HG02588 (cell line): ENCODE data around the gene BRME1.

Experiments
- ATAC-seq: cut with Tn5 transposase; IDR thresholded peaks from one replicate; pipeline ENCODE4 v1.9.1; 2021; ENCODE audit warnings: mild to moderate bottlenecking, moderate library complexity; ENCODE audit not compliant: unreplicated experiment

Gene BRME1

DNA sequence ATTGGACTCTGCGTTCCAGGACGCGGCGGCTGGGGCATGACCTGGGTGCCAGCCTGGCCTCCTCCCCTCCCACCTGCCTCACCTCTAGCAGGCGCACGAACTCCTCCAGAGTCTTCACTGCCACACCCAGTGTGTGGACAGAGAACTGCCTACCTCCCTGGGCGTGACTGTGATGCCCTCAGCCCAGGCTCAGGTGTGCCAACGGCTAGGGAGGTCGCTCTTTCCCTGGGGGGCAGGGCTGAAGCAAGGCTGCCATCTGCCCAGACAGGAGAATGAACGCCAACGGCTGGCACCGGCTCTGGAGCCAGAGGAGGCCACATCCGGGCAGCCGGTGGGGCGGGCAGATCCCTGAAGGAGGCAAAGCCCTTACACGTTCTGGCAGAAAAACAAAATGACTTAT is 17.6 kb downstream of the BRME1 start:
- ATAC-seq: no peak

DNA sequence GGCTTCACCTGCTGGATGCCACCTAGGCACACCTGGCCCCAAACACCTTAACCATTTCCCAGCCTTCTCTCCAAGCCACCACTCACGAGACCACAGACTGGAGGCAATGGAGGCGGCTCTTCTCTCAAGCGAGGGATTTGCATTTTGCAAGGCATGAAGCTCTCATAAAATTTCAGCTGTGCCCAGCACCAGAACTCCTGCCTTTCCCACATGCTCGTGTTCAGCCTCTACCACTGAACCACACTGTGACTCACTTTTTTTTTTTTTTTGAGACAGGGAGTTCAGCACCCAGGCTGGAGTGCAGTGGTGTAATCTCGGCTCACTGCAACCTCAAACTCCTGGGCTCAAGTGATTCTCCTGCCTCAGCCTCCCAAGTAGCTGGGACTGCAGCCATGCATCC is 18.4 kb downstream of the BRME1 start:
- no peak for ATAC-seq

DNA sequence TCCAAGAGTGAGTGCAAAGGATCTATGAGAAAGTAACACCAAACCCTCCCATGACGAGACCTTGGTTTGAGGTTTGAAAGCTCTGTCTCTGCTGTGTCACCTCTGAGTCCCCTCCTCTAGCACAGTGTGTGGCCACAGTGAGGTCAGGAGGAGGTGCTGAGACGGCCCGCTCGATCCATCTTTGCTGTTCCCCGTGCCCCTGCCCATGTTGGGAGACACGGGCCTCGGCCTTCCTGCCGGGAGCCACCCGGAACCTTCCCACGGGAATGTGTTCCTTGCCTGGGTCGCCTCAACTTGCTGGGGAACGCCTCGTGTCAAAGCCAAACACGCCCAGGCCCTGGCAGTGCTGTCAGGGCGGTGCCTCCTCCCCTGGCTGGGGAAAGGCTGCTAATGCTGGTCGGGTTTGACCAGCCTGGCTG is 18.9 kb downstream of the BRME1 start:
- ATAC-seq: no peak

DNA sequence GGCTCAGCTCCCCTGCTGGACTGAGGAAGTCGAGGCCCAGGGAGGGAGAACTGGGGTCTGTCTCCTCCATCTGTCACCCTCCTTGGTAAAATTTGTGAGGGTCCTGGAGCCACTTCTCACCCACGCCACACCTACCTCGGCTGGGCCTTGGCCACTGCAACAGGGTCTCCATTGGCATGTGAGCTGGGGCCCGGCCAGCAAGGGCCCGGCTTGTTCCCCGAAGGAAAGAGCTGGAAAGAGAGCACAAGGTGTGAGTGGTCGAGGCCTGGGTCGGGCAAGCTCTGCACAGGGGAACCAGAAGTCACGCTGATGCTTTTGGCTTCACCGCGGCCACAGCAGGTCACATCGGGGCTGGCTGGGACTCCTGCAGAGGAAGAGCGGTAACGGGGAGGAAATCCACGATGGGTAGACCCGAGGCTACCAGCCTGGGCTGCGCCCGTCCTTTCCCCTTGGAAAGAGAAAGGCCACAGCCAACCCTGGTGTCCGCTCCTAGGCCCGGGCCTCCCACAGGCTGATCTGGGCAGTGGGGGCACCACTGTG is 20.0 kb downstream of the BRME1 start:
- ATAC-seq: no peak

DNA sequence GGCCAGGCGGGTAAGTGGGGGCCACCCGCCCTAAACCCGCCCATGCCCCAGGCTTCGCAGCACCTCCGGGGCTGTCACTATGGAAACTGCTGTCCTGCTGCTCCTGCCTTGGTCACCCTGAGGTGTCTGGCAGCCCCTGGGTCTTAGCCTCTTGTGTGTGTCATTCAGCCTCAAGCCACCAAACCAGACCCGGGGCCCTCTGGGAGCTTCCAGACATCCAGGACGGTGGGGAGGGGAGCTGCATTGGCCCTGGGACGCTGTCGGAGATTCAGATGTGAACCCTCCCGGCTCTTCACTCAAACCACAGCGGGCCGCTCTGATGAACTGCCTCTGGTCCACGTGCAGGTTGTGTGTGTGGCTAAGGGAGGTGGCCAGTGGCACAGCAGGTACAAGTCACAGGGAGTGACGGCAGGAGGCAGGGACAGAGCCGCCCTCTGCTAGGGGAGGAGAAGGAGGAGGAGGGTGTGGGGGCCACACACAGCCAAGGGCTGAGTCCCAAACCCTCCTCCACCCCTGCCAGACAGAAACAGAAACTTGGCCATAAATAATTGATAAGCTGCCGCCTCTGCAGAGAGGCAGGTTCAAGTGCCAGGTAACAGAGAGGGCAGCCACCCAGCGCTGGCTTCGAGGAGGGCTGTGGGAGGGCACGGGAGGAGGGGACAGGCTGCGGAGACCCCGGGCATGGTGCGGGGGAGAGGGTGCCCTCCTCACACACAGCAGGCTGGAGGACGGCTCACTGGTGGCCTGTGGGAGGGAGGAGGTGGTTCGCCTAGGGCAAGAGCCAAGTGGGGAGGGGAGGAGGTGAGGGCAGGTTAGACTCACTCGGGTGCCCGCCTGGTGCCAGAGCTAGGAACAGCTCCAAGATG is 21.0 kb downstream of the BRME1 start:
- ATAC-seq: no peak

DNA sequence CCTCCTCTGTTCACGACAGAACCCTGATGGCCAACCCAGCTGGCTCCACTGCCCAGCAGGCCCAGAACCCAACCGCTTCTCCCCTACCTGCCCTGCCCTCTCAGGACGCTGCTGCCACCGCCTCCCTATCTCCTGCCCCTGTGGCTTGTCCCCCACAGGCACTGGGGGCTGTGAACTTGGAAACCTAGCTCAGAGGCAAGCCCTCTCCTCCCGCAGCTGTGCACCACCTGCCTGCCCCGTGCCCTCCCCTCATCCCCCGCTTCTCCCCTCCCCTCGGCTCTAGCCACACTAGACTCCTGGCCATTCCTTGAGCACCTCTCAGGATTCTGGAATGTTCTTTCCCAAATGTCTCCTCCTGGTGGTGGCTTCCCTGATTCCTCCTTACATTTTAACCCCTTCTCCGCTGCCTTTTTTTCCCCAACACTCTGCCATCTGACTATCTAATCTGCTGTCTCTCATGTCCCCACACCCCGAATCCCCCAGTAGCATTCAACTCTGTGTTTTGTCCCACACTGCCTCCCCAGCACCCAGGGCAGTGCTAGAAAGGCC is 22.3 kb downstream of the BRME1 start:
- ATAC-seq: no peak

DNA sequence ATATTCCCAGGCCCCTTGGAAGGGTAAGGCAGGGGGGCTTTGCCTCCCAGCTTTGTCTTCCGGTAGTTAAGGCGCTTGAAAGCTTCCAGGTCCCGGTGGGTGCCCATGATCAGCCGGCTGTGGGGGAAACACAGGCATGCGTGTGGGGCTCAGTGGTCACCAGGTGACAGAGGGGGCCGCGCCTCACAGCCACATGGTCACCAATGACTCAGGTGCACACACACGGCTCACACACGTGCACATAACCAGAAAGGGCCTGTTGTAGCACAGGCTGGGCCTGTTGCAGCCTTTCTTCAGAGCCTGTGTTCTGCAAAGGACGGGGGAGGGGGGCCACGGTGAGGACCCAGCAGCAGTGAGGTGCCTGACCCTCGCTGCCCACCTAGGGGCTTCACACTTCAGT is 23.1 kb downstream of the BRME1 start:
- no peak for ATAC-seq

DNA sequence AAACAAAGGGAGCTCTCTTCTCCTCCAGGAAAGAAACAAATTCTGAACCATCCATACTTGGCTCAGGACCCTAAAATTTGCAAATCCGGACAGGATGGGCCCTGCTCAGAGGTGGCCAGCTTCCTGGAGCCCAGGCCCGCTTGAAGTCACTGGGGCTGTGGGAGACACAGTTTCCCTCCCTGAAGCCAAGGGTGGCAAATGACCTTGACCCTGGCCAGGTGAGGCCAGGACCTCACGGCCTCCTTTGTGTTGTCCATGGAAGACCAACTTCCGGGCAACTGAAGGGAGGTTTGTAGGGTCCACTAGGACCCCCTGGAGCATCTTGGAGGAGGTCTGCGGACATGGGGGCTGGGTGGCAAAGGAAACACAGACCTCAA is 23.5 kb downstream of the BRME1 start:
- no peak for ATAC-seq

DNA sequence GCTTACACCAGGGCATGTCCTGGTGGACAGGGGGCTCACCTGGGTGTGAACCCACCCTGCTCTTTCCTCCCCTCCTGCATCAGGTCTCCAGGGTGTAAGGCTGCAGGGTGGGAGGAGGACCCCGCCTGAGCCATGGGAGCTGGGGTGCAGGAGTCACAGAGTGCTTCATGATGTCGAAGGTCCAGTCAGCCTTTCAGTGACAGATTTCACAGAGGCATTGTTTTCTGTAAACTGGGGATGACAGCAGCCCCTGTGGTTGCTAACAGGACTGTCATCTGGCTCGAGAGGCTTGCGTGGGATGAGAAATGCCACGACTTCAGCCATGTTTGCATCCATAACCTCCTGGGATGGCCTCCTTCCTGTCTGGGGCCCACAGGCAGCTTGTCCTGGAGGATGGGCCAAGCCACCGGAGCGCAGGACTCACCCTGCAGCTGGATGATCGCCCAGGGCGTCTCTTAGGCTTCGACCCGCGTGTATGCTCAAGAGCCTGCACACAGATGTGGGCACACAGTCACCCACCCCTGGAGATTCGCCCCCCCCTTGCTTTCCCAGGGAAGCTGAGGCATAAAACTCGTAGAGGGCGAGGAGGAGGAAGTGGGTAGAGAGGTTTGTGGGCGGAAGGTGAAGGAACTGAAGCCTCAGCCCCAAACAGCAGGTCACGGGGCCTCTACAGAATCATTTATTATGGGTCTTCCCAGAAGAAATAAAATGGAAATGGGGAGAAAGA is 24.1 kb downstream of the BRME1 start:
- ATAC-seq: no peak

DNA sequence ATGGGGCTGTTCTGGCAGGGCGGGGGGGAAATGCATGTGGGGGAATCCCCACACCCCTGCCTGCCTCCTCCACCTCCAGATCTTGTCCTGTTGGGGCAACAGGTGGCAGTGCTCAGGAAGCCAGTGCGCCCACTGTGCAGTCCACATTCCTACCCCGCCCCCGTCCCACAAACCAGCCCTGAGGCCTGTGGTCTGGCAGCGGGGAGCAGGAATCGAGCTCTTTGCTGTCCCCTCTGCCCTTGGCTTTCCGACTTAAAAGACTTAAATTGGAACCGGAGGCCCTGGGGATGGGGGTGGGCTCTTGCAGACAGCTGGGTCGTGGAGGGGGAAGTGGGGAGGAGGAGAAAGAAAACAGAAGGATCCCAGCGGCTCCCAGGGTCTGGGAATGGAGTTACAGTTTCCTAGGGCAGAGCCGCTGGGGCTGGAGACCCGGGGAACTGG is 24.6 kb downstream of the BRME1 start:
- no peak for ATAC-seq

DNA sequence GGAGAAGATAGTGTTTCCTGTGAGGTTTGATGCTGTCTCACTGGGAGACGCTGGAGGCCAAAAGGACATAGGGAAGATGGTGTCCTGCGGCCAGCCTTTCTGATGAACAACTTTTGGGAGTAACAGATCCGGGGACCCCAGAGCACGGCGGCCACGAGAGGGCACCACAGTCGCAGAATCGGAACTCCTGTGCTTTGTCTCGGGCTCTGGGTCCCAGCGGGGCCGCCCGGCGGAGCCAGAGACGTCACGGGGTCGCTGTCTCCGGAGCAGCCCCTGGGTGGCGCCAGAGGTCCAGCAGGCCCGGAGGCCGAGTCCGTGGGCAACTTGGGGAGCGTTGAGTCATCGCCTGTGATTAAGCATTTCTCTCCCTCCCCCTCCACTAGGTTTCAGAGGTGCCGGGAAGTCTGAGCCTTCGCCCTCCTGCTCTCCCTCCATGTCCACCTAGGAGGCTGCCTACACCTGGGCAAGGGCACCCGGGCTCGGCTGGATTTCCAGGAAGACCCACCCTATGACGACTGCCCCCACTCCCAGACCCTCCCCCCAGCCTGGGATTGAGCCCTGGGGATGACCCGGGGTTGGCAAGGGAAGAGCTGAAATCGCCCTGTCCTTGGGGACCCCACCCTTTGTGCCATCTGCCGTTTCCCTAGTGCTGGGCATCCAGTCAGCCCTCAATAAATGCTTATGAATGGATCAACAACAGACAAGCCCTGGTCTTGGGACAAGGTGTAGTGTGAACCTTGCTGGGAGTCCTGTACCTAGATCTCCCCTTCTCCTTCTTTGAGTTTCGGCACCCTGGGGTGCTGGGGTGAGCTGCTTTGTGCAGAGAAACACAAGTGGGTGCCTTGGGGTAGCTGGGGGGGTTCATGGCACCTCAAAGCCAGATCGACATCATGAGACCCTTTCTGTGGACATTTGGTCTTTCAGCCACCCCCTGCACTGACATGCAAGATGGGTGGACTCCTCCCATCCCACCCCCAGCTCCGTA is 25.6 kb downstream of the BRME1 start:
- ATAC-seq: peak; percentile 74

DNA sequence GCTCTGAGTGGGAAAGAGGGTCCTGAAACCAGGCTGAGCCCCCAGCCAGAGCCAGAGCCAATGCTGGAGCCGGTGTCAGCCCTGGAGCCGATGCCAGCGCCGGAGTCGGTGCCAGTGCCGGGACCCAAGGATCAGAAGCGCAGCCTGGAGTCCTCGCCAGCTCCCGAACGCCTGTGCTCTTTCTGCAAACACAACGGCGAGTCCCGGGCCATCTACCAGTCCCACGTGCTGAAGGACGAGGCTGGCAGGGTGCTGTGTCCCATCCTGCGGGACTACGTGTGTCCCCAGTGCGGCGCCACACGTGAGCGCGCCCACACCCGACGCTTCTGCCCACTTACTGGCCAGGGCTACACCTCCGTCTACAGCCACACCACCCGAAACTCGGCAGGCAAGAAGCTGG is 28.6 kb downstream of the BRME1 start:
- ATAC-seq: no peak

DNA sequence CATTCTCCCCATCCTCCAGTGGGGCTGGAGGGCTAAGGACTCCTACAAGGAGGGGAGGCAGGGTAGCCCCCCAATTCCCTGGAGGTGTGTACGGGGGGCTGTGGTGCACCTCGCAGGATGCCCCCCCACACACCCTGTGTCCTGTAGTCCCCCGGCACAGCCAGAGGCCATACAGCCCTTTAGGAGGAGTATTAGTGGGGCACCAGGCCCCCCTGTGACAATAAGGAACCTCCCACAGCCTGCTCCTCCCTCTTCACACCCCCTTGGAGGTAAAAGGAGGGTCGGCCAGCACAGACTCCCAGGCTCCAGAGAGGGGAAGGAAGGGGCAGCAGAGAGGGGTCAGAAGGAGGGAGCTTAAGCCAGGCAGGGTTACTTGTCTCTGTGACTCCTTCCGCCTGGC is 29.1 kb downstream of the BRME1 start, which contains the start of gene NANOS3:
Gene NANOS3 (plus strand): TSS at position 301 of the 400 bp plus-strand sequence. CDS start 115 bp downstream, outside the sequence.
- no peak for ATAC-seq

DNA sequence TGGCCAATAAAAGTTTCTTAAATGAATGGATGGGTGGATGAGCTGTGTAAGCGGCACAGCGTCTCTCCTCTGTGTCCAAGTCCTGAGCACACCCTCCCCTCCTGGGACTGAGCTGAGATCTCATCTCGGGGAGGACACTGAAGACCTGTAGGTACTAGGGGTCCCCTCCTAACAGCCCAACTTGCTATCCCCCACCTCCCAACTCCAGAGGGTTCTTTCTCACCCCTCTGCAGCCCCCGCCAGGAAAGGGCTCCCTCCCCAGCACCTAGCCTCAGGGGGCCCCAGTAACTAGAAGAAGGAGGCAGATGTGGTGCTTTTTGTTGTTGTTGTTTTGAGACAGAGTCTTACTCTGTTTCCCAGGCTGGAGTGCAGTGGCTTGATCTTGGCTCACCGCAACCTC is 30.1 kb downstream of the BRME1 start:
- ATAC-seq: no peak

DNA sequence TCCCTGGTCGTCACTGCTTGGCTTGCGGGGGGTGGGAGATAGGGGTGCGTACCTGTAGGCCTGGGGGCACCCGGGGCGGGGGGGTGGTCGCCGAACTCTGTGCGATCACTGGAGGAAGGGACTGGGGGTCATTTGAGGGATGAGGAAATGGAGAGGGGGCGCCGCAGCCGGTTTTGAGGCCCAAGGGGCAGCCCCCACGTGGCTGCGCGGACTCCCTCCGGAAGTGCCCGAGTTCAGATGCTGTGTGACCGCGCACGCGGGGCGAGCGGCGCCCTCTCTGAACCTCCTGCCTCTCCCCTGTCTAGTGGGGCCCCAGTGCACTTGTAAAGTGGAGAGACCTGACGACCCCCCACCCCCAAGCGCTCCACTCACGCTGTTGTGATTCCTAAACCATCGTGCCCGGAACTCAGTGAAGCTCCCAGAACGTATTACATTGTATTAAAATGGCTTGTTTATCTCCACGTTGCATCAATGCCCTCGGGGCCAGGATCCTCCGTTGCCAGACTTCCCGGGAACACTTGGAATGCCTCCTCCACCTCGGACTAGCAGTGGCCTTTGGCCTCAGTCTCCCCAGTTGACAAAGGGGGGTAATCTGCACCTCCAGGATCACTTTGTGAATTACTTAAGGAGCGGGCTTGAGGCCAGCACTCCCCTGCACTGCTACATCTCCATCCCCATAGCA is 31.9 kb downstream of the BRME1 start:
- no peak for ATAC-seq

DNA sequence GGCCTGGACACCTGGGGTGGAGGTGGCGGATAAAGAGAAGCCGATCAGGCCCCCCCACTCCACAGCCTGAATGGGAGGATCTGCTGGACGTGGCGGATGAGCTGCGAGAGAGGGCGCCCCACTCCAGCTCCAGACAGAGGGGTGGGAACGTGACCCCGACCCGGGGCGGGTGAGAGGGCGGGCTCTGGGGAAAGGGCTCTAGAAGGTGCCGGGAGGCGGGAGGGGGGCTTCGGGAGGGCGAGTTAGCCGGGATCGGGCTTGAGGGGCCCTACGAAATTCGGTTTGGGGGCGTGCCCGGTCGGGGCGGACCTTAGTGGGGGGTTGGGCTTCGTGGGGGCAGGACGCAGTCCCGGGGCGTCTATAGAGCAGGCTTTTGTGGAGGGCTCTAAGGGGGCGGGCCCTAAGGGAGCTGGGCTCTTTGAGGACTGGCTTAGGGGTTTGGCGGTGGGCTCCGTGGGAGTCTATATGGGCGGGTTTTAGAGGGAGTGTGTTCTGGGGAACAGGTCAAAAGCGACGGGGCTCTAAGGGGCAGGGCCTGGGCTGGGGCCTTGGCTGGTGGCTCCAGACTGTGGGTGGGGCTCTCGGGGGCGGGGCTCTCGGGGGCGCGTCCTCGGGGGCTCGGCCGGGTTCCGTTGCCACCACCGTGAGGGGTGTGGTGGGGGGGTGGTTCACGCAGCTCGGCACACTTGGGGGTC is 33.1 kb downstream of the BRME1 start:
- no peak for ATAC-seq

DNA sequence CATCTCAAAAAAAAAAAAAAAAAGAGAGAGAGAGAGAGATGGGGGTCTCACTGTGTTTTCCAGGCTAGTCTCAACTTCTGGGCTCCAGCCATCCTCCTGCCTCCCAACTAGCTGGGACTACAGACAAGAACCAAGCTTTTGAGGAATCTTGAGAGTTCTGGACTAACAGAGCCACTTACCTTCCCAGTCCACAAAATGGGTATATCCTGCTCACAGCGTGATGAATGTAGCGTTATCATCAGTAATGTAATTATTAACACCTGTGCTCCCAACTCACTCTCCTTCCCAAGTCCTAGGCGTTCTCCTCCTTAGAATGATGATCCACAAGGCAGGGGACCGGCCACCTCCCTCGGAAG is 33.6 kb downstream of the BRME1 start:
- no peak for ATAC-seq

DNA sequence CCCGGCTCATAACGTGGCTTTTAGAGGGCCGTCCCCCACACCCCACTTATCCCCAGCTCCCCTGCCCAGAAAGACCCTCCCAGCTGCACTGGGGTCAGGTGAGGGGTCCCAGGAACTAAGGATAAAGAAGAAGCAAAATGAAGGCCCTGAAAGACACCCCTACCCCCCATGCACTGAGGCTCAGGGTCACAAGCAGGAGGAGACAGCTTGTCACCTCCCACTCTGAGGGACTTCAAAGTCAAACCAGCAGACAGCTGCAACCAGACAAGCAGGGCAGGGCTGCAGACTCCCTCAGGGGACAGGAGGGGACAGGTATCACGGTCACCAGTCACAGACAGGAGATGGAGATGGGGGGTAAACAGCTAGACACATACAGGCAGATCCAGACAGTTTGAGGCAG is 35.0 kb downstream of the BRME1 start:
- ATAC-seq: no peak

DNA sequence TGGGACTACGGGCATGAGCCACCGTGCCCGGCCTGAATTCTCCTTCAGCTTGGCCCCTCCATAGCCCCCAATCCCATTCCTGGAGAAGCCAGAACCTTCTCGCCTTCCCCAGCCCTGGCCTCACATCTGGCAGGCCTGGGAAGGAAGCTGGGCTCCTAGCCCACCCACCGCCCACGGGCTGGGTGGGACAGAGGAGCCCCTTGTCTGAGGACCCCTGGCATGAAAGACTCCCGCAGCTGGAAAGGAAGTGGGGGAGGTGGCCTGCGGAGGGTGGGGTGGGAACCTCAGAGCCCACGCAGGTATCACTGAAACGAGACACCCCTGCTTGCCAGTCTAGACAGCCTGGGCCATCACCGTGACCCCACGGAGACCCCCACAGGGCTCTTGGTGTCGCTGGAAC is 36.6 kb downstream of the BRME1 start:
- no peak for ATAC-seq
